CD4-positive, alpha-beta T cell treated with Interleukin-6 for 4 hours (primary cell): ENCODE results near the gene DDIAS.
A peak's percentile ranks its signal among the peaks of the same experiment; 100 is the strongest.
"Not testable (repeated sequence)": the region's sequence is repeated elsewhere in the genome, so short reads cannot be mapped to it uniquely, and the experiment has no call there.

ENCODE experiments used
- DNase-seq: peaks from one replicate; pipeline ENCODE4 v3.0.0-alpha.2; 2020; ENCODE audit warnings: mixed read lengths

Gene DDIAS

DNA sequence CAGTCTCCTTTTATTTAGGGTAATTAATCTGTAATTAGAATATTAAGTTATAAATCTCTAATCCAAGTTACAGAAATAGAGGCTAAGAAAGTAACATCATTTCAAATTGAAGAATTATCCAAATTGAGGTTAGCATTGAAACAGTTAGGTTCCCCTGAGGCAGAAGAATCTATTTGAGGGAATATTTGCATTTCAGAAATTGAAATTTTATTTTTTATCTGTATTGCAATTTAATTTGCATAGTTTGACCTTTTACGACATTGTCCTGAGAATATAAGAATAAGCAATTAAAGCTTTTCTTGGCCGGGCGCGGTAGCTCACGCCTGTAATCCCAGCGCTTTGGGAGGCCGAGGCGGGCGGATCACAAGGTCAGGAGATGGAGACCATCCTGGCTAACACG, 27.6 kb downstream of the DDIAS start:
- no peak for DNase-seq

DNA sequence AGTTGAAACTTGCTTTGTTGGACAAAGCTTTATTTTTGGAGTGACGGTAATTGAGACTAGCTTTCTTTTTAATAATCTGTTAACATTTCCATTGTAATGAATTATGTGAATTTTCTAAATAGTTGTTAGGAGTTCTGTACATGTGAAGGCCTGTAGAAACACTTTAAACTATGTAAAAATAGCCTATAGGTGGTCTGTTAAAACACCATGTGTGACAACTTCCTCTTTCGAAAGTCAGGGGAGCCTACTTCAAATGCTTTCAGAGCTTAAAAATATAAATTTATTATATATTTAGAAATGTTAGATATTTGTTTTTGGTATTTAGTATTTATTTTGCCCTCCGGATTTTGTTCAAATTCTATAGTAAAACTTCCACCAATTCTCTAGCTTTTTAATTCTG, 28.7 kb downstream of the DDIAS start:
- DNase-seq, result no peak

DNA sequence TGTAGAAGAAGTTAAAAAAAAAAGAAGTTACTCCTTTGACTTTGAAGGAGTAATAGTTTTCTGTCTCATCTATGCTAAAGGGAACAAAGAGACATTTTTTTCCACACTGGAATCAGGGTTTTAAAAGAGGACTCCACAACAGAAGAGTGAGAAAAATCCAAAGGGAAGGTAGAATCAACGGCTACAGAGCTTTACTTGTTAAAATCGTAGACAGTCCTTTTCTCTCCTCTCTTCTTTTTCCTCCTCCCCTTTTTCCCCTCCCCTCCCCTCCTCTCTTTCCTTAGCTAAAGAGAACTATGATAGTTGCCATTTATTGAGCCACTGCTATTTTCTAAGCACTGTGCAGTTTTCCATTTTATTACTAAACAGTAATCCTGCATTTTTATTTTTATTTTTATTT, 29.2 kb downstream of the DDIAS start:
- no peak for DNase-seq

DNA sequence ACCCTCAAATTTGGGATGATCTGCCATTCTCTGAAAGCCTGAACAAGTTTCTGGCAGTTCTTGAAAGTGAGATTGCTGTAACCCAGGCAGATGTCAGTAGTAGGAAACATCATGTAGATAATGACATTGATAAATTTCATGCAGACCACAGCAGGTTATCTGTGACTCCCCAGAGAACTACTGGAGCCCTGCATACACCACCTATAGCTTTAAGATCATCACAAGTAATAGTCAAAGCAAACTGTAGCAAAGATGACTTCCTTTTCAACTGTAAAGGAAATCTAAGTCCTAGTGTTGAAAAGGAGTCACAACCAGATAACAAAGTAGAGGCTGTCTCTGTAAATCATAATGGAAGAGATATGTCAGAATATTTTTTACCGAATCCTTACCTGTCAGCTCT, 31.0 kb downstream of the DDIAS start:
- DNase-seq, result no peak

DNA sequence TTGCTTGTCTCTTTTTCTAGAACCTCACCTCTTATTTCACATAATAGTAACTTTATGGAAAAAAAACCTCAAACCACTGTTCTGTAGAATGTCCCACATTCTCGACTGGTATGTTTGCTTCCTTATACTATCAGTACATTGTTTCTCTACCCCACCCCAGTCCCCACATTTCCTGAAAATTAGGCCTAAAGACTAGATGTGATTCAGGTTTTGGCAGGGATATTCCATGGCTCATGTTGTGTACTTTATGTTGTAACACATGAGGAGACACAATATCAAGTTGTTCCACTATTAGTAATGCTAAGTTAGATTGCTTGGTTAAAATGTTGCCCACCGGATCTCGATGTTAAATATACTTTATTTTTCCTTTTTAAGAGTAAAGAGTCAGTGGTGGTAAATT, 34.7 kb downstream of the DDIAS start:
- DNase-seq, result no peak

DNA sequence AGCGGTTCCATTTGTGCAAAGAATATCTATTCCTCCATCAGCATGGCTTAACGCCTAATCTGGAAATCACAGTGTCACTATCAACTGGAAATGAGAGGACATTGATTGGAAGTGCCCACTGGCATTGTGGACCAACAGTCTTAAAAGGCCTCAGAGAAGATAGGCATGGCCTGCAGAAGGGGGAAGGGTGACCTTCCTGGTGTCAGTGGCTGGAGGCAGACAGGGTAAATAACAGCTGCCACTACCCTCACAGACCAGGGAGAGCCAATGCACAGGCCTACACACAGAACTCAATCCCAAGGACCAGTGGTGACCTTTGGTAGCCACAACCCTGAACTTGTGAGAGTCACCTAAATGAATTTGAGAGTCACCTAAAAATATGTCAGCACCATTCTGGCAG, 36.0 kb downstream of the DDIAS start:
- DNase-seq, result no peak

DNA sequence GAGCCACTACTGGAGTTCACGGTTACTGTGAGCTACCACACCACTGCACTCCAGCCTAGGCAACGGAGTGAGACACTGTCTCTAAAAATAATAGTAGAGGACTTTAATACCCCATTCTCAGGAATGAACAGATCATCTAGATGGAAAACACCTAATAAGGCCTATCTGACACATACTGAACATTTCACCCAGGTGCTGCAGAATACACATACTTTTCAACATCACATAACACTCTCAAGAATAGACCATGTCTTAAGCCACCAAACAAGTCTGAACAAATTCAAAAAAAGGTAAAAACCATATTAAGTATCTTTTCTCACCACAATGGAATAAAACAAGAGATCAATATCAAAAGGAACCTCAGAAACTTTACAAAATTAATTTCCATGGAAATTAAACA, 37.9 kb downstream of the DDIAS start:
- DNase-seq, result no peak

DNA sequence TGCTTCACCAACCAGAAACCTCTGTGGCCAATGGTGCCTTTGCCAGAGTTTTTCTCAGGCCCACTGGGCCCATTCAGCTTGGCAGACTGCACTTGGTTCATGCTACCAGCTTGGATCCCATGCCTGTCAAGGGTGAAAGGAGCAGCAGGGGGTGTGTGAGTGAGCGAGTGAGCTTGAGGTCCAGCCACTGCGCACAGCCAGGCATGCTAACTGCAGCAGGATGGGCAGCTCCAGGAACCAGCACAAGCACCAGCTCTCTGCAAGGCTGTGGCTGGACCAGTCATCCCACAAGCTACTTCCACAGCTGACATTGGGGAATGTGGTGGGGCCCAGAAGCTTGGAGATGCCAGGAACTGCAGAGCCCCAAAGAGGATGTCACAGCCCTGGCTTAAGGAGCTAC, 40.8 kb downstream of the DDIAS start:
- DNase-seq, result no peak

DNA sequence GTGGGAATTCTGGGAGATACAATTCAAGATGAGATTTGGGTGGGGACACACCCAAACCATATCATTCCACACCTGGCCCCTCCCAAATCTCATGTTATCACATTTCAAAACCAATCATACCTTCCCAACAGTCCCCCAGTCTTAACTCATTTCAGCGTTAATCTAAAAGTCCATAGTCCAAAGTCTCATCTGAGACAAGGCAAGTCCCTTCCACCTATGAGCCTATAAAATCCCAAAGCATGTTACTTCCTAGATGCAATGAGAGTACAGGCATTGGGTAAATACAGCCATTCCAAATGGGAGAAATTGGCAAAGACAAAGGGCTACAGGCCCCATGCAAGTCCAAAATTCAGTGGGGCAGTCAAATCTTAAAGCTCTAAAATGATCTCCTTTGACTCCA, 41.9 kb downstream of the DDIAS start:
- not testable (repeated sequence) for DNase-seq

DNA sequence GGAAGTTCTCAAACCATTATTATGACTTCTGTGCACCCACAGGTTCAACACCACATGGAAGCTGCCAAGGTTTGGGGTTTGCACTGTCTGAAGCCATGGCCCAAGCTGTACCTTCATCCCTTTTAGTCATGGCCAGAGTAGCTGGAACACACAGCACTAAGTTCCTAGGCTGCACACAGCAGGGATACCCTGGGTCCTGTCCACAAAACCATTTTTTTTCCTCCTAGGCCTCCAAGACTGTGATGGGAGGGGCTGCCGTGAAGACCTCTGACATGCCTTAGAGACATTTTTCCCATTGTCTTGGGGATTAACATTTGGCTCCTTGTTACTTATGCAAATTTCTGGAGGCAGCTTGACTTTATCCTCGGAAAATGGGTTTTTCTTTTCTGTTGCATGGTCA, 42.7 kb downstream of the DDIAS start:
- DNase-seq, result no peak

DNA sequence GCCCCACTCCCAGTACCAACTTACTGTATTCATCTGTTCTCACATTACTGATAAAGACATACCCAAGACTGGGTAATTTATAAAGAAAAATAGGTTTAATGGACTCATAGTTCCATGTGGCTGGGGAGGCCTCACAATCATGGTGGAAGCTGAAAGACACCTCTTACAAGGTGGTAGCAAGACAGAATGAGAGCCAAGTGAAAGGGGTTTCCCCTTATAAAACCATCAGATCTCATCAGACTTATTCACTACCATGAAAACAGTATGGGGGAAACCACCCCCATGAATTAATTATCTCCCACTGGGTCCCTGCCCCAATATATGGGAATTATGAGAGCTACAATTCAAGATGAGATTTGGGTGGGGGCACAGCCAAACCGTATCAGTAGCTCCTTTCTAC, 43.5 kb downstream of the DDIAS start:
- not testable (repeated sequence) for DNase-seq

DNA sequence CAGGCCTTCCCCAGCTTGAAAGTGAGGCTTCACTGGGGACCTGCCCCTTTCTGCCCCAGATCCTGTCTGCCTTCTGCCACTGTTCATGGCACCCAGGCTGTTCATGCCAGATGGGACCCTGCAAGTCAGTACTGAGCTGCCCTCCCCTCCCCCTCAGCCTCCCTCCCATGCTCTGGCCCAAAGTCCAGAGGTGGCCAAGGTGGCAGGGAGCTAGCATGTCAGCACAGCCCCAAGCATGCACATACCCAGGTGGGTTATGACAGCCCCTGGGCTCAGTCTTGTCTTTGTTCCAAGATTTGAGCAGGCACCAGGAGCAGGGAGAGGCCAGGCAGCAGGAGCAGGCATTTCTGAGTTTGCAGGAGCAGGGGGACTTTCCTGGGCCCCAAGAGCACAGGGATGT, 44.1 kb downstream of the DDIAS start:
- DNase-seq, result no peak

DNA sequence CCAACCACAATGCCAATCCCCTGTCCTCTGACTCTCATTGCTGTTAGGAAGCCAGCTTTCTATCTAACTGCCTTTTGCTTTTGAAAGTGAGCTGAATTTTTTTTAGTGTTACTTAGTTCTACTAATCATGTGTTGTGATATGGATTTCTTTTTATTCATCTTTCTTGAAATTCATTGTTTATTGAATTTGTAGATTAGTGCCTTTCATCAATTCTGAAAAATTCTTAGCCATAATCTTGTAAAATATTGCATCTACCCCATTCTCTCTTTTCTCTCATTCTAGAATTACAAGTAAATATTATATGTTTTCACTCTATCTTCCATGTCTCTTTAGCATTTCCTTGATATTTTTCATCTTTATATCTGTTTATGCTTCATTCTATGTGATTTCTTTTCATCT, 47.8 kb downstream of the DDIAS start:
- DNase-seq, result no peak

DNA sequence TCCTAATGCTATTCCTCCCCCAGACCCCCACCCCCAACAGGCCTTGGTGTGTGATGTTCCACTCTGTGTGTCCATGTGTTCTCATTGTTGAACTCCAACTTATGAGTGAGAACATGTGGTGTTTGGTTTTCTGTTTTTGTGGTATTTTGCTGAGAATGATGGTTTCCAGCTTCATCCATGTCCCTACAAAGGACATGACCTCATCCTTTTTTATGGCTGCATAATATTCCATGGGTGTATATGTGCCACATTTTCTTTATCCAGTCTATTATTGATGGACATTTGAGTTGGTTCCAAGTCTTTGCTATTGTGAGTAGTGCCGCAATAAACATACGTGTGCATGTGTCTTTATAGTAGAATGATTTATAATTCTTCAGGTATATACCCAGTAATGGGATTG, 49.0 kb downstream of the DDIAS start:
- not testable (repeated sequence) for DNase-seq

DNA sequence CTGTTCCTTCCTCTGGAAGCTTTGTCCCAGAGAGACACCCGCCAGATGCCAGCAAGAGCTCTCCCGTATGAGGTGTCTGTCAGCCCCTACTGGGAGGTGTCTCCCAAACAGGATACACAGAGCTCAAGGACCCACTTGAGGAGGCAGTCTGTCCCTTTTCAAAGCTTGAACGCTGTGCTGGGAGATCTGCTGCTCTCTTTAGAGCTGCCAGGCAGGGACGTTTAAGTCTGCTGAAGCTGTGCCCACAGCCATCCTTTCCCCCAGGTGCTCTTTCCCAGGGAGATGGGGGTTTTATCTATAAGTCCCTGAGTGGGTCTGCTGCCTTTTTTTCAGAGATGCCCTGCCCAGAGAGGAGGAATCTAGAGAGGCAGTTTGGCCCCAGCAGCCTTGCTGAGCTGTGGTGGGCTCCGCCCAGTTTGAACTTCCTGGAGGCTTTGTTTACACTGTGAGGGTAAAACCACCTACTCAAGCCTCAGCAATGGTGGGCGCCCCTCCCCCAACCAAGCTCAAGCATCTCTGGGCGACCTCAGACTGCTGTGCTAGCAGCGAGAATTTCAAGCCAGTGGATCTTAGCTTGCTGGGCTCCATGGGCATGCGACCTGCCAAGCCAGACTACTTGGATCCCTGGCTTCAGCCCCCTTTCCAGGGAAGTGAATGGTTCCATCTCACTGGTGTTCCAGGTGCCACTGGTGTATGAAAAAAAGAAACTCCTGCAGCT, 54.4 kb downstream of the DDIAS start:
- DNase-seq, result peak; percentile 77

DNA sequence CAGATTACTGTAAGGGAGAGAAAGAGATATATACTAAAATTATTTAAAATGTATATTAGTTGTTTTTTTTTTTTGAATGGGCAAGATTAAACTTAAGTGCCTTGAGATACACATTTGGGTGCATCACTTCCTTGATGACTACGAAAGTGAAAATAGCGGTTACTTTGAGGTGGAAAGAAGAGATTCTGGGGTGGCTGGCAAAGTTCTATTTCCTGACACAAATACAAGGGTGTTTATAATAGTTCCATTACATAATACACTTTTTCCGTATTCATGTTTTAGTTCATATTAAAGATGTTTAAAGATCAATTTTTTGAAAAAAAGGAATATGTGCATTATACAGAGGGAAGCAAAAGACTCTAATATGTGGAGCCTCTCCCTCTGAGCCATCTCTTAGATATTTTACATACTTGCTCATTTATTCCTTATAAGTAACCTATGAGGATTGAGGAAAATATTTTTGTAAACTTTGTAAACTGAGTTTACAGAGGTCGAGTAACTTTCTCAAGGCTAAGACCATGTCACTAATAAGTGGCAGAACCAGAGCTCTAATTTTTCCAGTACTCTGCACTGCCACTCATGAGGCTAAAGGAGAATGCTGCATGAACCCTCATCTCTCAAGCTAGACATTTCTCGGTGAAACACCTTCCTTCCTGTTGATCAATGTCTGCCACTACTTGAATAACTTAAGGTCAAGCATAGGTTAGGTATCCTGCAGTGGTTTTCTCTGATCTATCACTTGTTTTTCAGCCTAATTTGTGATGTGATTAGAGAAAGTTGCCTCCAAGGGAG, 58.6 kb downstream of the DDIAS start:
- DNase-seq, result peak; percentile 58

DNA sequence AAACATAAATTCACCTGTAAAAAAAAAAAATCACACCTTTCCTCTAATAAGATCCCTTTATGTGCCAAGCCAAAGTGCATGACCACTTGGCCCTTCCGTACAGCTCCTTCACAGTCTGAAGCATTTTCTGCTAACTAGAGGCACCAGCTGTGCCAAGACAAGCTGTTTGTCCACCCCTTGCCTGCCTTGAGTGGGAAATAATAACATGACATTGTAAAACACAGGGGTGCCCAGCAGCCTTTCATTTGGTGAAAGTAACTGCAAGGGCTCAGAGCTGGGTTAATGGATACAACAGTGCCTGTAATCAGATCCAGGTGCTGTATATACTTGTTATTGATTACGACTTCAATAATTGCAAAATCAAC, 59.2 kb downstream of the DDIAS start:
- DNase-seq, result no peak

DNA sequence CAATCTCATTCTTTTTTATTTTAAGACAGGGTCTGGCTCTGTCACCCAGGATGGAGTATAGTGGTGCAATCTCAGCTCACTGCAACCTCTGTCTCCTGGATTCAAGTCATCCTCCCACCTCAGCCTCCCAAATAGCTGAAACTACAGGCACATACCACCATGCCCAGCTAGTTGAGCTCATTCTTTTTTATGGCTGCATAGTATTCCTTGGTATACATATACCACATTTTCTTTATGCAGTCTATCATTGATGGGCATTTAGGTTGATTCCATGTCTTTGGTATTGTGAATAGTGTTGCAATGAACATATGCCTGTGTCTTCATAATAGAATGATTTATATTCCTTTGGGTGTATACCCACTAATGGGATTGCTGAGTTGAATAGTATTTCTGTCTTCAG, 60.5 kb downstream of the DDIAS start:
- DNase-seq, result not testable (repeated sequence)

DNA sequence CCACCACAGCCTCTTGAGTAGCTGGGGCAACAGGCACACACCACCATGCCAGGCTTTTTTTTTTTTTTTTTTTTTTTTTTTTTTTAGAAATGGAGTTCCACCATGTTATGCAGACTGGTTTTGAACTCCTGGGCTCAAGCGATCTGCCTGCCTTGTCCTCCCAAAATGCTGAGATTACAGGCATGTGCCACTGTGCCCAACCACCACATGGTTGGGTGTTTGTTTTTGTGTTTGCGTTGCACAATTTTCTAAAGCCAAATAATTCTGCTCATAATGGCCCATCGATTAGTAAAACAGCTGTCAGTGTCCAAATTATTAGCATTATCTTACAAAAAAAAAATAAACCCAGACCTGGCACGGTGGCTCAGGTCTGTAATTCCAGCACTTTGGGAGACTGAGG, 65.8 kb downstream of the DDIAS start:
- no peak for DNase-seq

DNA sequence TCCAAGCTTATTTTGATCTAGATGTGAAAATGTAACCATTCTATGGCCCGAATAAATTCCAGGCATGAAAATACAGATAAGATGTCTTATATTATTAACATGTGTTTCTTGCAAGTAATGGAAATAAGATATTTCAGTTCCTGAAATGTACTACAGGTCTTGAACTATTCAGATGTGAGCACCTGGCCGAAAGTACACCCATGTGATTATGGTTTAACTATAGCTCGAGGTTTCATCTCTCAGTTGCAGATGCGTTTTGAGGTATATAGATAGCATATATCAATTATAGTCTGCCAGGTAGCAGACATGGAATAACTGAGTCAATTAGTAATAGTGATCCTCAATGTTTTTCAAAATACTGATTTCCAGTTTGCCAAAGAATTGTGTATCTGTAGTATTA, 68.3 kb downstream of the DDIAS start:
- DNase-seq, result no peak

DNA sequence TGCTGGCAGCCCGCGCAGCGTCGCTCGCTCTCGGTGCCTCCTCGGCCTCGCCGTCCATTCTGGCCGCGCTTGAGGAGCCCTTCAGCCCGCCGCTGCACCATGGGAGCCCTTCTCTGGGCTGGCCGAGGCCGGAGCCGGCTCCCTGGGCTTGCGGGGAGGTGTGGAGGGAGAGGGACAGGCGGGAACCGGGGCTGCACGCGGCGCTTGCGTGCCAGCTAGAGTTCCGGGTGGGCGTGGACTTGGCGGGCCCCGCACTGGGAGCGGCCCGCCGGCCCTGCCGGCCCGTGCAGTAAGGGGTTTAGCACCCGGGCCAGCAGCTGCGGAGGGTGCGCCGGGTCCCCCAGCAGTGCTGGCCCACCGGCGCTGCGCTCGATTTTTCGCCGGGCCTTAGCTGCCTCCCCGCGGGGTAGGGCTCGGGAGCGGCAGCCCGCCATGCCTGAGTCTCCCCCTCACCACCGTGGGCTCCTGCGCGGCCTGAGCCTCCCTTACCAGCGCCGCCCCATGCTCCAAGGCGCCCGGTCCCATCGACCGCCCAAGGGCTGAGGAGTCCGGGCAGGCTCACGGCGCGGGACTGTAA, 69.1 kb downstream of the DDIAS start:
- not testable (repeated sequence) for DNase-seq

DNA sequence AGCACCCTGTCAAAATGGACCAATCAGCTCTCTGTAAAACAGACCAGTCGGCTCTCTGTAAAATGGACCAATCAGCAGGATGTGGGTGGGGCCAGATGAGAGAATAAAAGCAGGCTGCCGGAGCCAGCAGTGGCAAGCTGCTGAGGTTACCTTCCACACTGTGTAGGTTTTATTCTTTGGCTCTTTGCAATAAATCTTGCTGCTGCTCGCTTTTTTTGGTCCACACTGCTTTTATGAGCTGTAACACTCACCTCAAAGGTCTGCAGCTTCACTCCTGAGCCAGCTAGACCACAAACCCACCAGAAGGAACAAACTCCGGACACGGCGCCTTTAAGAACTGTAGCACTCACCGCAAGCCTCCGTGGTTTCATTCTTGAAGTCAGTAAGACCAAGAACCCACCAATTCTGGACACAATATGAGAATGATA, 70.0 kb downstream of the DDIAS start:
- peak; percentile 38 for DNase-seq

DNA sequence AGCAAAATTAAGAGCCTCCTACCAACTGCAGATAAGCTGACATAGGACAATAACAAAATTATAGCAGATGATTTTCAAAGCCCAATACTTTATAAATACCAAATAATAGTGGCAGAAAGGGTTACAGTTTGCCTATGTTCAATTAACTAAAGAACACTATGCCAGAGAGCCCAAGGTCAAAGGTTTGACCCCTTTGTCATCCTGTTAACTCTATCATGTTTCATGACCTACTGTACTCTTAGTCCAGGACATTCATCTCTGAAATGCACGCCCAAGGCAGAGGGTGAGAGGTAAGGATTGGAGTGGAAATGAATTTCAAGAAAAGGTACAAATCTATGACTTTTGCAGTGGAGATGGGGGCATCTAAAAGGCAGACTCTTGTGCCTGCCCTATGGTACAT, 70.6 kb downstream of the DDIAS start:
- no peak for DNase-seq

DNA sequence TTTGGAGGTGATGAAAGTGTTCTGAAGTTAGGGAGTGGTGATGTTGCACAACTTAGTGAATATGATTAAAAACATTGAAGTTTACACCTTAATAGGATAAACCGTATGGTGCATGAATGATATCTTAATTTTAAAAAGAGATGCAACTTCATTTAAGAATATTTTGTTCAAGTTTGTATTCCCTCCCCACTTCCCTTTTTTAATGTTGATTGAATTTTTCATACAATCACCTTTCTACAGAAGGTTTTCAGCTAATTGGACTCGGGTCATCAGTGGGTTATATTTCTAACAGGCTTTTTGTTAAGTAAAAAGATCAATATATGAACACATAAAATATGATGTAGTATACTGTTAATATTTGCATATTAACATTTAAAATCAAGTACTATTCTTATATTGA, 72.6 kb downstream of the DDIAS start:
- no peak for DNase-seq
